Lung (tissue), 13 donors: ENCODE measurements around the gene MYOM1. TPM values are rescaled to one million over a fixed set of nuclear protein-coding genes. Genes with fewer than 3 reads are reported as not detected.
"Not testable (repeated sequence)": the region's sequence is repeated elsewhere in the genome, so short reads cannot be mapped to it uniquely, and the experiment has no call there.

Source experiments
- ATAC-seq: fragments of 200-7000 bp; cut with Tn5 transposase; one replicate; pipeline ENCODE4 v1.9.1; 2020; ENCODE audit warnings: moderate number of reproducible peaks; ENCODE audit not compliant: insufficient read depth, low FRiP score
- DNase-seq, 3 donors: peaks; one replicate each; pipeline ENCODE4 v3.0.0-alpha.2; 2013 to 2017
- H3K27ac ChIP-seq, 2 donors: one replicate each; pipeline ENCODE4 v1.5.1; 2013; ENCODE audit warnings: mild to moderate bottlenecking in 2 of 2, moderate library complexity in 2 of 2, control low read depth in 1 of 2, inconsistent platforms in 1 of 2, low read depth in 1 of 2, low read length in 1 of 2
- H3K27me3 ChIP-seq, 3 donors: one replicate each; pipeline ENCODE4 v1.5.1; 2013; ENCODE audit warnings: low read length in 2 of 3; ENCODE audit not compliant: control insufficient read depth in 3 of 3, insufficient read depth in 3 of 3
- H3K36me3 ChIP-seq, 4 donors: one replicate each; pipeline ENCODE4 v1.5.1; 2013; ENCODE audit warnings: low read length in 4 of 4, mild to moderate bottlenecking in 1 of 4, moderate library complexity in 1 of 4; ENCODE audit not compliant: control insufficient read depth in 4 of 4, insufficient read depth in 4 of 4
- H3K4me1 ChIP-seq, 5 donors: one replicate each; pipeline ENCODE4 v1.5.1; 2013; ENCODE audit warnings: low read length in 5 of 5, mild to moderate bottlenecking in 2 of 5, moderate library complexity in 1 of 5; ENCODE audit not compliant: control insufficient read depth in 5 of 5, insufficient read depth in 5 of 5
- H3K4me3 ChIP-seq: one replicate; pipeline ENCODE4 v1.5.1; 2013; ENCODE audit warnings: mild to moderate bottlenecking, control low read depth, moderate library complexity
- H3K9ac ChIP-seq, 2 donors: one replicate each; pipeline ENCODE4 v1.5.1; 2013; ENCODE audit warnings: low read length in 2 of 2, control low read depth in 1 of 2; ENCODE audit not compliant: insufficient read depth in 1 of 2
- H3K9me3 ChIP-seq, 4 donors: one replicate each; pipeline ENCODE4 v1.5.1; 2013; ENCODE audit warnings: low read length in 3 of 4, mild to moderate bottlenecking in 1 of 4, moderate library complexity in 1 of 4; ENCODE audit not compliant: control insufficient read depth in 4 of 4, insufficient read depth in 3 of 4
- WGBS, 2 donors: extraction: QIAGEN DNeasy Blood & Tissue Kit; methylation state at CpG; one replicate each; pipeline ENCODE4 v1.1.7; 2013; 5-methylcytosine and 5-hydroxymethylcytosine counted together
- polyA plus RNA-seq, 2 donors: library from polyadenylated mRNA; stranded (reverse); fragments of 200-250 nt; gene quantifications; one replicate each; pipeline ENCODE4 v1.2.1, GENCODE V29; 2013
- small RNA-seq: library from RNA; depleted of rRNA; stranded (forward); fragments of <200 nt; gene quantifications from one replicate; pipeline ENCODE3, GENCODE V24; 2014; ENCODE audit warnings: low replicate concordance
- total RNA-seq, 2 donors: library from RNA; depleted of rRNA in 1 of 2; stranded (reverse); fragments of >200 nt in 1 of 2; gene quantifications; one replicate each; pipeline ENCODE4 v1.2.1, GENCODE V29; 2014 to 2021
- TF ChIP-seq, protein P1 (sequence below): IDR thresholded peaks from 2 replicates; pipeline ENCODE4 v1.5.1; 2012; ENCODE audit warnings: mild to moderate bottlenecking; ENCODE audit errors: control extremely low read depth, extremely low read depth
- donor health status: control.
- donor health status: control.
- donor health status: Bipolar disorder and iron deficiency.
- donor health status: healthy.
- donor health status: DM: yes; HTN: yes; CAD: no.

Gene MYOM1
- total and polyA plus RNA-seq, 4 donors, result 0.61 to 4.6 (median 1.3) TPM

DNA sequence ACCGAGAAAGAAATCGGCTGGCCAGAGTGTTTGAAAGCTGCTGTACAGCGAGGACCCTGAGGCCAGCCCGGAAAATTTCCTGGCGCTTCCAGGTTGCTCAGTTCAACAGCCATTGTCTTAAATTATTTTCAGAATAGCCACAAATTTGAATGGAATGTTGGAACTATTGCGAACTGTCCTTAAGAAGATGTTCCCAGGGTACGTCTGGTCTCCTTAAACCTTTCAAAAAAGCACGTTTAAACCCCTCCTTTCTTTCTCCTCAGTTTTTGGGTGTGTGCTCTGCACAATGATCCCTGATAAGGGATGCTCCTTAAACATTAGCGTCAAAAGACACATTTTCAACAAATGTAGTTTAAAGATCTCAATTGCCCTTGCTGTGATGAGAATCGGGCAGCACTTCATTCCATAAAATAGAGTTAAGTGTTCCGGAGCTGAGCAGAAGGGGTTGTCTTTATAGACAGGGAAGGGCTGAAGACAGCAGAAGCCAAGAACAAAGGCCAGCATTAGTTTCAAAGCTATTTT, 192.3 kb downstream of the MYOM1 start:
- no peak for ATAC-seq
- no peak for DNase-seq
- WGBS, 2 donors, result 75 to 83% methylated on average over 11 of the region's 11 CpGs
- Histone ChIP-seq H3K4me3 (no peak overlapping the region), H3K9ac (peak overlapping the region in 1 of 2 donors; percentile 19), H3K4me1 (peaks cover 0 to 14% (median 5%) of the 10 kb centered on the region in 5 donors), H3K36me3 (no peaks in the 10 kb centered on the region), H3K27ac (no peak overlapping the region), H3K9me3 (no peaks in the 10 kb centered on the region), H3K27me3 (no peaks in the 10 kb centered on the region)
- TF ChIP-seq, protein P1, sequence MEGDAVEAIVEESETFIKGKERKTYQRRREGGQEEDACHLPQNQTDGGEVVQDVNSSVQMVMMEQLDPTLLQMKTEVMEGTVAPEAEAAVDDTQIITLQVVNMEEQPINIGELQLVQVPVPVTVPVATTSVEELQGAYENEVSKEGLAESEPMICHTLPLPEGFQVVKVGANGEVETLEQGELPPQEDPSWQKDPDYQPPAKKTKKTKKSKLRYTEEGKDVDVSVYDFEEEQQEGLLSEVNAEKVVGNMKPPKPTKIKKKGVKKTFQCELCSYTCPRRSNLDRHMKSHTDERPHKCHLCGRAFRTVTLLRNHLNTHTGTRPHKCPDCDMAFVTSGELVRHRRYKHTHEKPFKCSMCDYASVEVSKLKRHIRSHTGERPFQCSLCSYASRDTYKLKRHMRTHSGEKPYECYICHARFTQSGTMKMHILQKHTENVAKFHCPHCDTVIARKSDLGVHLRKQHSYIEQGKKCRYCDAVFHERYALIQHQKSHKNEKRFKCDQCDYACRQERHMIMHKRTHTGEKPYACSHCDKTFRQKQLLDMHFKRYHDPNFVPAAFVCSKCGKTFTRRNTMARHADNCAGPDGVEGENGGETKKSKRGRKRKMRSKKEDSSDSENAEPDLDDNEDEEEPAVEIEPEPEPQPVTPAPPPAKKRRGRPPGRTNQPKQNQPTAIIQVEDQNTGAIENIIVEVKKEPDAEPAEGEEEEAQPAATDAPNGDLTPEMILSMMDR, result no peak

- H3K9ac ChIP-seq, result no peak overlapping the region
- no peaks in the 10 kb centered on the region for H3K27me3 ChIP-seq
- WGBS, 2 donors, result 85 to 89% methylated on average over 2 of the region's 2 CpGs
- H3K9me3 ChIP-seq, result no peaks in the 10 kb centered on the region
- H3K4me1 ChIP-seq, result peaks cover 0 to 14% (median 5%) of the 10 kb centered on the region in 5 donors
- H3K27ac ChIP-seq, result no peak overlapping the region
- TF ChIP-seq, protein P1, result no peak
- no peak for DNase-seq
- no peak for ATAC-seq
- H3K36me3 ChIP-seq, result no peaks in the 10 kb centered on the region
- H3K4me3 ChIP-seq, result no peak overlapping the region
These were observed 194.2 kb downstream of the MYOM1 start for GRCh38 chr18:3025544-3025943.

- H3K4me1 ChIP-seq, H3K27ac ChIP-seq, H3K27me3 ChIP-seq, ATAC-seq, DNase-seq, H3K4me3 ChIP-seq, H3K9me3 ChIP-seq, H3K9ac ChIP-seq, H3K36me3 ChIP-seq: not testable (repeated sequence)
- WGBS, 2 donors, result 88 to 95% methylated on average over 5 of the region's 5 CpGs
These were observed 196.2 kb downstream of the MYOM1 start for GRCh38 chr18:3023603-3024002.

Small RNA genes within 50 kb of the gene (small RNA-seq; reads per million reads assigned to genes)
- gene RF00156 (not detected), gene RNU7-25P (not detected)

Other genes starting within 250 kb of the MYOM1 start
- gene LPIN2, start 206.8 kb downstream of the MYOM1 start, total RNA-seq, result 10 to 100 TPM; 42.7 to 46.3 TPM
- gene LPIN2, start 206.8 kb downstream of the MYOM1 start, polyA plus RNA-seq, result 10 to 100 TPM; 11.2 to 22.3 TPM
- 100 to 1,000 TPM; 321 to 403 TPM for gene MYL12A, start 27.8 kb upstream of the MYOM1 start, total RNA-seq
- 100 to 1,000 TPM; 578 to 796 TPM for gene MYL12A, start 27.8 kb upstream of the MYOM1 start, polyA plus RNA-seq
- 100 to 1,000 TPM; 249 to 299 TPM for gene MYL12B, start 42.2 kb upstream of the MYOM1 start, total RNA-seq
- 1,000 to 10,000 TPM in 1 of 2 donors, 100 to 1,000 TPM in 1; 538 to 1,047 TPM for gene MYL12B, start 42.2 kb upstream of the MYOM1 start, polyA plus RNA-seq
- 10 to 100 TPM; 51.6 to 65.3 TPM for gene TGIF1, start 230.2 kb upstream of the MYOM1 start, total RNA-seq
- gene TGIF1, start 230.2 kb upstream of the MYOM1 start, polyA plus RNA-seq, result 10 to 100 TPM; 49.1 to 74.5 TPM